Measurements from ENCODE around the gene CFAP46. TPM values are rescaled to one million over a fixed set of nuclear protein-coding genes. Genes with fewer than 3 reads are reported as not detected.
"Not testable (repeated sequence)": the region's sequence is repeated elsewhere in the genome, so short reads cannot be mapped to it uniquely, and the experiment has no call there.

Gene CFAP46
- polyA plus RNA-seq, 3 donors = 0.07 TPM; not detected in 2

DNA sequence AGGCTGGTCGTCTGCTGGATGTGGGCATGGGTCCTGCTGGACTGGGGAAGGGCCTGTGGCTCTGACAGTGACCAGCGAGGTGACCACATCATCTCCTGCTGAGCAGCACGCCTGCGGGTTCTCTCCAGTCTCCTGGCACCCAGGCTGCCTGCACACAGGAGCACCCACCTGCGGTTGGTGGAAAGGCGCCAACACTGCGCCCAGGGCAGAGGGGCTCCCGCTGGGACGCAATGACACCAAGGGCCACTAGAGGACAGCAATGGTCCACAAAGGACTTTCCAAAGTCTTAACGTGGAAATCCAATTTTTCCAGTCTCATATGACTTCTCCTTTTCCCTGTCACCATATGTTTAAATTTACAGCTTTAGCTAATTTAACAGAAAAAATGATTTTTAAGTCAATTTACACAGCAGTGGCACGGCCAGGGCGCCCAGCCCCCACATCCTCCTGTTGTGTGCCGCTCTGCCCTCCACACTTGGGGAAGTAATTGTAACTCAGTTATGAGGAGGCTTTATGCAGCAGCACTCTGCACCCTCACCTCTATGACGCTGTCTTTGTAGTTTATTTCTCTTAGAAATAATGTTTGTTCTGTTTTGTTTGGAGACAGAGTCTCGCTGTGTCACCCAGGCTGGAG is 38.1 kb downstream of the CFAP46 start:
- Histone ChIP-seq H3K4me2 (replicated peaks; ENCODE audit: extremely low read depth, low read length, poor library complexity, severe bottlenecking) (no peak overlapping the region), H3K79me2 (ENCODE audit: insufficient read depth, low read length) (no peaks in the 10 kb centered on the region), H3K9ac (ENCODE audit: insufficient read depth, low read length, poor library complexity, severe bottlenecking) (no peak overlapping the region), H3K36me3 (replicated peaks in 1 of 2; ENCODE audit: control insufficient read depth in 1 of 2, insufficient read depth in 2 of 2, low read length in 2 of 2) (no peaks in the 10 kb centered on the region), H3K9me3 (replicated peaks in 1 of 2; ENCODE audit: control insufficient read depth in 1 of 2, insufficient read depth in 1 of 2, low read length in 2 of 2) (peaks cover 0 to 7% of the 10 kb centered on the region in 2 donors), H3K27ac (ENCODE audit: low read depth in 1 of 2, low read length in 2 of 2) (no peak overlapping the region), H2AFZ (ENCODE audit: insufficient read depth, low read depth, low read length, poor library complexity, severe bottlenecking) (no peak overlapping the region), H3K4me1 (ENCODE audit: control insufficient read depth in 1 of 2, insufficient read depth in 2 of 2, low read length in 2 of 2) (no peaks in the 10 kb centered on the region), H4K20me1 (ENCODE audit: insufficient read depth, low read length) (no peaks in the 10 kb centered on the region), H3K27me3 (ENCODE audit: control insufficient read depth in 2 of 2, insufficient read depth in 2 of 2, low read length in 2 of 2) (no peaks in the 10 kb centered on the region), H3K4me3 (replicated peaks in 1 of 3; ENCODE audit: low read depth in 2 of 3, low read length in 3 of 3) (no peak overlapping the region)
- peak; percentile 4 to 23 (median 21) for DNase-seq
- TF ChIP-seq, protein P1, sequence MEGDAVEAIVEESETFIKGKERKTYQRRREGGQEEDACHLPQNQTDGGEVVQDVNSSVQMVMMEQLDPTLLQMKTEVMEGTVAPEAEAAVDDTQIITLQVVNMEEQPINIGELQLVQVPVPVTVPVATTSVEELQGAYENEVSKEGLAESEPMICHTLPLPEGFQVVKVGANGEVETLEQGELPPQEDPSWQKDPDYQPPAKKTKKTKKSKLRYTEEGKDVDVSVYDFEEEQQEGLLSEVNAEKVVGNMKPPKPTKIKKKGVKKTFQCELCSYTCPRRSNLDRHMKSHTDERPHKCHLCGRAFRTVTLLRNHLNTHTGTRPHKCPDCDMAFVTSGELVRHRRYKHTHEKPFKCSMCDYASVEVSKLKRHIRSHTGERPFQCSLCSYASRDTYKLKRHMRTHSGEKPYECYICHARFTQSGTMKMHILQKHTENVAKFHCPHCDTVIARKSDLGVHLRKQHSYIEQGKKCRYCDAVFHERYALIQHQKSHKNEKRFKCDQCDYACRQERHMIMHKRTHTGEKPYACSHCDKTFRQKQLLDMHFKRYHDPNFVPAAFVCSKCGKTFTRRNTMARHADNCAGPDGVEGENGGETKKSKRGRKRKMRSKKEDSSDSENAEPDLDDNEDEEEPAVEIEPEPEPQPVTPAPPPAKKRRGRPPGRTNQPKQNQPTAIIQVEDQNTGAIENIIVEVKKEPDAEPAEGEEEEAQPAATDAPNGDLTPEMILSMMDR (IDR thresholded peaks at IDR 0.05) = peak; percentile 89
- H3K27ac Mint-ChIP-seq = peak overlapping the region in 1 of 7 donors; percentile 24
- peaks cover 2 to 28% (median 11%) of the 10 kb centered on the region in 7 donors for H3K9me3 Mint-ChIP-seq
- peak overlapping the region in 1 of 2 donors; percentile 37 for H3K4me3 Mint-ChIP-seq
- intact Hi-C loops (cut with micrococcal nuclease) = no loop called here
- peaks cover 2% of the 10 kb centered on the region for H3K4me1 Mint-ChIP-seq
- H3K27me3 Mint-ChIP-seq (ENCODE audit: low read depth in 3 of 3) = peaks cover 2 to 17% (median 6%) of the 10 kb centered on the region in 3 donors
- no peaks in the 10 kb centered on the region for H3K36me3 Mint-ChIP-seq
- 40% methylated on average over 9 of the region's 15 CpGs for WGBS (ENCODE audit: insufficient coverage)

DNA sequence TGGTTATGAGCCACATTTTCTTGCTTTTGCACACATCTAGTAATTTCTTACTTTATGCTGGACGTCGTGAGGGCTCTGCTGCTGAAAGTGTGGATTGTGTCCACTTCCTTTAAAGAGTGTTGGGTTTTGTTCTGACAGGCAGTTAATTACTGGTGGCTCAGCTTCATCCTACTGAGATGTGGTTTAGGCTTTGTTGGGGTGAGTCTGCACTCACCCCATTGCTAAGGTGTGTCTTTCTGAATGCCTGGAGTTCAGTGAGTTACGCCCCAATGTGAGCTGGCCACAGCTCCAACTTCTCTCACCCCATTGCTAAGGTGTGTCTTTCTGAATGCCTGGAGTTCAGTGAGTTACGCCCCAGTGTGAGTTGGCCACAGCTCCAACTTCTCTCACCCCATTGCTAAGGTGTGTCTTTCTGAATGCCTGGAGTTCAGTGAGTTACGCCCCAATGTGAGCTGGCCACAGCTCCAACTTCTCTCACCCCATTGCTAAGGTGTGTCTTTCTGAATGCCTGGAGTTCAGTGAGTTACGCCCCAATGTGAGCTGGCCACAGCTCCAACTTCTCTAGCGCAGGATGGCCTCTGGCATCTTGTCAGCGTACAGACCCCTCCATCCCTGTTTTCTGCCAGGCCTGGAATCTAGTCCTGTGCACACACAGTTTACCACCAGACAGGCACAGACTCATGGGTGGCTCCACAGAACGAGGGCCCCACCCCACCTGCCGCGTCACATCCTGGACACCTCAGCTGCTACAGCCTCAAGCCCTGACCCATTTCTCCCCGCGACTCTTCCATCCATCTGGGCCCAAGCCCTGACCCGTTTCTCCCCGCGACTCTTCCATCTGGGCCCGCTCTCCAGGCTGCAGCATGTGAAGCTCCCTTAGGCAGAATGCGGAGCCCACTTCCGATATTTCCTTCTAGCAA is 39.5 kb downstream of the CFAP46 start:
- DNase-seq; H3K4me2 ChIP-seq (replicated peaks; ENCODE audit: extremely low read depth, low read length, poor library complexity, severe bottlenecking); H3K27ac ChIP-seq (ENCODE audit: low read depth in 1 of 2, low read length in 2 of 2); H3K4me1 ChIP-seq (ENCODE audit: control insufficient read depth in 1 of 2, insufficient read depth in 2 of 2, low read length in 2 of 2); H3K27me3 ChIP-seq (ENCODE audit: control insufficient read depth in 2 of 2, insufficient read depth in 2 of 2, low read length in 2 of 2); H3K4me1 Mint-ChIP-seq; H3K4me3 Mint-ChIP-seq; H3K9ac ChIP-seq (ENCODE audit: insufficient read depth, low read length, poor library complexity, severe bottlenecking); H3K9me3 ChIP-seq (replicated peaks in 1 of 2; ENCODE audit: control insufficient read depth in 1 of 2, insufficient read depth in 1 of 2, low read length in 2 of 2); H3K4me3 ChIP-seq (replicated peaks in 1 of 3; ENCODE audit: low read depth in 2 of 3, low read length in 3 of 3); H3K36me3 ChIP-seq (replicated peaks in 1 of 2; ENCODE audit: control insufficient read depth in 1 of 2, insufficient read depth in 2 of 2, low read length in 2 of 2); H3K36me3 Mint-ChIP-seq; intact Hi-C loops (cut with micrococcal nuclease); H3K79me2 ChIP-seq (ENCODE audit: insufficient read depth, low read length); H4K20me1 ChIP-seq (ENCODE audit: insufficient read depth, low read length); H2AFZ ChIP-seq (ENCODE audit: insufficient read depth, low read depth, low read length, poor library complexity, severe bottlenecking): not testable (repeated sequence)
- Mint-ChIP-seq H3K27me3 (ENCODE audit: low read depth in 3 of 3) (peaks cover 2 to 13% (median 6%) of the 10 kb centered on the region in 3 donors), H3K27ac (peak overlapping the region in 1 of 7 donors; percentile 38), H3K9me3 (peaks cover 2 to 30% (median 11%) of the 10 kb centered on the region in 7 donors)
- 94% methylated on average over 14 of the region's 19 CpGs for WGBS (ENCODE audit: insufficient coverage)

Data from CD14-positive monocyte (primary cell).